GM21723 (cell line): ENCODE results near the gene MISP3.

ENCODE experiments used
- ATAC-seq: cut with Tn5 transposase; IDR thresholded peaks from one replicate; pipeline ENCODE4 v1.9.1; 2021; ENCODE audit warnings: mild to moderate bottlenecking, moderate library complexity; ENCODE audit not compliant: unreplicated experiment

Gene MISP3

GRCh38 chr19:14053032-14053431 lies 19.6 kb upstream of the MISP3 start:
- no peak for ATAC-seq

DNA sequence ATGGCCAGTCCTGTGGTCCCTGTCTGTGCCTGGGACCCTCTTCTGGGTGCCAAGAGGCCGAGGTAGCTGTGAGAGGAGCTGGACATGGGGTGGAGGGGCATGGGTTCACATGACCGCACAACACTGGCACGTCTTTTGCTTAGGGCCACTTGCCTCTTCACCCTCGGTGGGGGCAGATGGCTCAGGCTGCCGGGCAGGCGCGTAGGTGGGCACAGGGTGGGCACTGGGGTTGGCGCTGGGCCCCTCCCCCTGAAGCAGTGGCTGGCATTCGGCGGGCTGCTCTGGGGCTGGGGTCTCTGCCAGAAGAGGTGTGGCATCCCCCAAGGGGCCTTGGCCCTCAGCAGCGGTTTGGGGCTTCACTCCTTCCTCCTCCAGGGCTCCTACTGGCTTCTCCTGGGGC lies 19.1 kb upstream of the MISP3 start:
- no peak for ATAC-seq

DNA sequence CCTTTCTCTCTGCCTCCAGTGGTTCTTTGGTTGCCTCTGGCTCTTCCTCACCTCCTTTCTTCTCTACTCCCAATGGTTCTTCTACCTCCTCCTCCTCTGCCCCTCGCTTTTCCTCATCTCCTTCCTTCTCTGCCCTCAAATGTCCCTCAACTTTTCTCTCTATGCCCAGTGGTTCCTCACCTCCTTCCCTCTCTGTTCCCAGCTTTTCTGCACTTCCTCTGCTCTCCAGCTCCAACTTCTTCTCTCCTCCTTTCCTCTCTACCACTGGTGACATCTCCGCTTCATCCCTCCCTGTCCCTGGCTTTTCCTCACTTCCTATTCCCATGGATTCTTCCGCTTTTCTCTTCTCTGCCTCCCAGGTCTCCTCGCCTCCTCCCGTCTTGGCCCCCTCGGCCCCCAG lies 18.5 kb upstream of the MISP3 start:
- ATAC-seq = no peak

DNA sequence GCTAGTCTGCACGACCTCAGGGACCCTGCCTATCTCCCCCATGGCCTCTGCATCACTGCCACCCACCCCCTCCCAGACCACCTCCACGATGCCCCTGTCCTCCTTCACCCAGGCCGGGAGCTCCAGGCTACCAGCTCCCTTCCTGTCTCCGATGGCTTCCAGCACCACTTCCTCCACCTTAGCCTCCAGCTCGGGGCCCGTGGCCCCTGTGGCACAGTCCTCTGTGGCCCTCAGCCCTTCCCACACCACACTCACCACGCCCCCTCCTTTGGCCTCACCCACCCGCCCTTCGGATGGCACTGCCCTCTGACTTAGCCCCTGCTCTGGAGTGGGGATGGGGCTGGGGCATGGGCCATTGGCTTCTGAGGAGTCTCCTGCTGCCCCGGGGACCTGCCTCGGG lies 17.9 kb upstream of the MISP3 start:
- no peak for ATAC-seq

DNA sequence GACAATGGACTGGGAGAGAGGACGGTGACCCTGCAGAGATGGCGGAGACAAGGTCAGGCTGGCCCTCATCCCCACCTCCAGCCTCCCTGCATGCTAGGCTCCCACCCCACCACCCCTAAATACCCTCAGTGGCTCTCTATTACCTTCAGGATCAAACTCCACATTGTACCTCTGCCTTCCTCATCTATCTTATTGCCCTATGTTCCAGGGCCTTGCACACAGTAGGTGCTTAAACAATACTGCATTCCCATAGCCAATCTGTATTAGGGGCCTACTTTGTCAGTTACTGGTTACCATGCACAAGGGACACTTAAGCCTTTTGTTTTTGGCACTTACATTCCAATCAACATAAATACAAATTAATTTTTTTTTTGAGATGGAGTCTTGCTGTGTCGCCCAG lies 17.2 kb upstream of the MISP3 start:
- no peak for ATAC-seq

- no peak for ATAC-seq
Measured at GRCh38 chr19:14056069-14056666, 16.4 kb upstream of the MISP3 start.

- no peak for ATAC-seq
Measured at GRCh38 chr19:14056741-14057356, 15.7 kb upstream of the MISP3 start.

DNA sequence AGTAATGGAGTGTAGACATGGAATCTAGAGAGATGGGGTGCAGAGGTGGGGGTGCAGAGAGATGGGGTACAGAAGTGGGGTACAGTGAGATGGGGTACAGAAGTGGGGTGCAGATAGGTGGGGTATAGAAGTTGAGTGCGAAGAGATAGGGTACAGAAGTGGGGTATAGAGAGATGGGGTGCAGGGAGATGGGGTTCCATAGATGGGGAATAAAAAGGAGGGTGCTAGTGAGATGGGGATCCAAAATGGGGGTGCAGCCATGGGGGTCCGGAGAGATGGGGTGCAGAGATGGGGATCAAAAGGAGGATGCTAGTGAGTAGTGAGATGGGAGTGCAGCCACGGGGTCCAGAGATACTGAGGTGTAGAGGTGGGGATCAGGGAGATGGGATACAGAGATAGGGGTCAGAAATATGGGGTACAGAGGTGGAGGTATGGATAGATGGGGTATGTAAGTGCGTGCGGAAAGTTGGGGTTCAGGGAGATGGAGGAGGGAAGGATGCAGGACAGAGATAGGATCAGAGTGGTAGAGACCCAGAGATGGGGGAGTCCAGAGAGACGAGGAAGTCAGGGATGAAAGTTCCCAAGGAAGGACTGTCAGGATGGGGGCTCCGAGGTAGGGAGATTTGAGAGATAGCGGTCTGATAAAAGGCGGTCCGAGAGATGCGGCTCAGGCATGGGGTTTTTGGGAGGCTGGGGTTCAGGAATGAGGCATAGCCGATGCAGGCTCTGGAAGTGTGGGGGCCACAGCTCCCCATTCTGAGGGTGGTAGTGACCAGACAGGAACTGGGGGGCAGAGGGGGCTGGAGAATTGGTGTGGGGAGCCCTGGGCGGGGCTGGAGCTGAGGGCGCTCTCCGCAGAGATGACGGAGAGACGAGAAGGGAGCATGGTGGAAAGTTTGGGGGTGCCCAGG lies 14.1 kb upstream of the MISP3 start:
- ATAC-seq = no peak

GRCh38 chr19:14059093-14059480 lies 13.5 kb upstream of the MISP3 start:
- ATAC-seq = no peak

DNA sequence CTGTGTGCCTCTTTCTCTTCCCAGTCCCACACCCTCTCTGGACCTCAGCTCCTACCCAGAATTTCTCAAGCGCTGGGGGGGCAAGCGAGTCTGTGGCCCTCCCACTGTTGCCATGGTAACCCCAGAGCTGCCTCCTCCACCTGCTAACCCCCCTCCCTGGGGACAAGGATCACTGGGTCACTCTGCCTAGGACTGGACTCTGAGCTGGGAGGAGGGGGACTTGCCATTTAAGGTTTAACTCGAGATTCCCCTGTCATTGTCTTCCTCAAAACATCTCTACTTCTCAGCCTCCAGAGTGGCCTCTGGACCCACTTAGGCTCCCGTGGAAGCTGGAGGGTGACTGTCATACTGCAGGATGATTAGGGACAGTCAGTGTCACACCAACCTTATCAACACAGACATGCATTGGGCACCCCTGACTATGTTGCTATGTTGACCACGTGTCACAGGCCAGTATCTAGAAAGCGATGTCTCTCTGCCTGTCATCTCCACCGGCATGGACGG lies 12.9 kb upstream of the MISP3 start:
- ATAC-seq = no peak

DNA sequence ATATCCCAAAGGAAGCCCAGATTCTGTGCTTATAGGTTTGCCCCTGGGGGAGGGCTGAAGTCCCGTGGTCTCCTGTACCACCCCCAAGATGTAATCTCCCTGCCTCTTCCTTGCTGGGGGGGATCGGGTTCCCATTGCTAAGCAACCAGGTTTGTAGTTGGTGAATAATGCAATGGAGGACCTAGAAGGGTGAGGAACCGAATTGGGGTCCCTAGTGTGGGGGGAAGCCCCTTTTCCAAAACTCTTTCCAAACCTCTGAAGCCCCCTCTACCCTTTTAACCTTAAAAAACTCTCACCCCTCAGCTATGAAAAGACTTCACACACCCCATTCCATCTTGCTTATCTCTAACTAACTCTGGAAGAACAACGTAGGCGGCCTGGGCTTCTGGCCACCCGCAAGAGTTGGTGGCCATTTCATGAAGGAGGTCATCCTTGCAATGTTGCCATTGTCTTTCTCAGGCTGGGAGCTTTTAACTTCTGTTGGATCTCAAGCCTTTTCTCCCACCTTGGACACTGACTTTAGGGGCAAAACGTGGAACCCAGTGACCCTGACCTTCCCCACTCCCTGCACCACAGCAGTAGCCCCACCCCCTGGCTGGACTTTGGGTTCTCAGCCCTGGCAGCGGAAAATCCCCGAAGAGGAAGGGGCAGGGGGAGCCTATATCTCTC lies 11.4 kb upstream of the MISP3 start:
- ATAC-seq = no peak

DNA sequence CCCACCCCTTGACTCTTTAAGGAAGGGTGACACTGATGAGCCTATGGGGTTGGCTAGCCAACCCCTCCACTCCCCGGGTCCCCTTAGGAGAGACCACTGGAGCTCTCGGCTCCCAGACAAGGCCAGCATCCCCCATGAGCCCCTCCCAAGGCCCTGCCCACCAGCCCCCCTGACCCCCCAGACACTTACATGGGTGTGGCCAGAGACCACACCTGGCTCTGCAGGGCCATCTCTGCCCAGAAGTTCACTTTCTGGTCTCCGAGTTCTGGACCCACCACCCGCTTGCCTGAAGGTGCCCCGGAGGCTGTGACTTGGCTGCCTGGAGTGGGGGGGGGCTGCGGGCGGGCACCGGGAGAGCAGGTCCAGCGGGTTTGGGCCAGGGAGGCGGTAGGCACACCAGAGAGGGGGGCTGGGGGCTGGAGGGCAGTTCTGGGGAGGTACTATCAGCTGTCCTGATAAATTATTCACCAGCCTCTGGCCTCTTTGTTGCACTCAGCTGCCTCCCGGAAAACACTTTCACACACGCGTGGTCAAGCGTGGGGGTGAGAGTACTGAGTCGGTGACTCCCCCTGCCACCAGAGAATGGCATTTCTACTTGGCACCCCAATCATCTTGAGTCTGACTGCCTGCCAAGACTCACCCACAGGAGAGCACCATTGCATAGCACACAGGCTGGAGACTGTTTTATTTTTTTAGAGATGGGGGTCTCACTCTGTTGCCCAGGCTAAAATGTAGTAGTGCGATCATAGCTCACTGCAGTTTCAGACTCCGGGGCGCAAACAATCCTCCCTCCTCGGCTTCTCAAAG lies 10.6 kb upstream of the MISP3 start, which contains the start of gene PALM3:
Gene PALM3, minus strand, starts transcription at position 326 of the 807 bp plus-strand sequence. Its CDS starts 96 bp downstream, at position 230.
- no peak for ATAC-seq

DNA sequence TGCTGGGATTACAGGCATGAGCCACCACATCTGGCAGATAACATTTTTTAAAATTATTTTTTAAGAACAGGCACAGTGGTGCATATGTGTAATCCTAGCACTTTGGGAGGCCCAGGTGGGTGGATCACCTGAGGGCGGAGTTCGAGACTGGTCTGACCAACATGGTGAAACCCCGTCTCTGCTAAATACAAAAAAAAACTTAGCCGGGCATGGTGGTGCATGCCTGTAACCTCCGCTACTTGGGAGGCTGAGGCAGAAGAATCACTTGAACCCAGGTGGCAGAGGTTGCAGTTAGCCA lies 10.1 kb upstream of the MISP3 start:
- no peak for ATAC-seq

DNA sequence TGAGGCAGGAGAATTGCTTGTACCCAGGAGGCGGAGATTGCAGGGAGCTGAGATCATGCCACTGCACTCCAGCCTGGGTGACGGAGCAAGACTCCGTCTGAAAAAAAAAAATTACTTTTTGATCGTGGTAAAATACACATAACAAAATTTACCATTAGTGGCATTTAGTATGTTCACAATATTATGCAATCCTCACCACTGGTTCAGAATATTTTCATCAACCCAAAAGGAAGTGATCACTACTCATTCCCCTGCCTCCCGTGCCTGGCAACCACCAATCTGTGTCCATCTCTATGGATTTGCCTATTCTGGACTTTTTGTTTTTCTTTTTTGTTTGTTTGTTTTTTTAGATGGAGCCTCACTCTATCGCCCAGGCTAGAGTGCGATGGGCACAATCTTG lies 9.5 kb upstream of the MISP3 start:
- no peak for ATAC-seq

DNA sequence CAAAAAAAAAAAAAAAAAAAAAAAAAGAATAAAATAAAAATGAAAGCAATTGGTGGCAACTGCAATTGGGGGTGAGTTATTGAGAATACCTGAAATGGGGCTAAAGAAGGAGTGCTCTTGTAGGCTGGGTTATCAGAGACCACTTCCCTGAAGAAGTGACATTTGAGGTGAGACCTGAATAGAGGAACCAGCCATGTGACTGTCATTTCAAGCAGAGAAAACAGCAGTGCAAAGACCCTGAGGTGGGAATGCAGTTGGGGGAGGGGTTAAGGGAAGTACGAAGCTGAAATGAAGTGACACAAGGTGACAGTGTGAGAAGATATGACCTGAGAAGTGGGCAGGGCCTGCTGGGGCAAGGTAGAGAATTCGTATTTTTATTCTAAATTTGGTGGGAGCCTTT lies 6.5 kb upstream of the MISP3 start:
- no peak for ATAC-seq

DNA sequence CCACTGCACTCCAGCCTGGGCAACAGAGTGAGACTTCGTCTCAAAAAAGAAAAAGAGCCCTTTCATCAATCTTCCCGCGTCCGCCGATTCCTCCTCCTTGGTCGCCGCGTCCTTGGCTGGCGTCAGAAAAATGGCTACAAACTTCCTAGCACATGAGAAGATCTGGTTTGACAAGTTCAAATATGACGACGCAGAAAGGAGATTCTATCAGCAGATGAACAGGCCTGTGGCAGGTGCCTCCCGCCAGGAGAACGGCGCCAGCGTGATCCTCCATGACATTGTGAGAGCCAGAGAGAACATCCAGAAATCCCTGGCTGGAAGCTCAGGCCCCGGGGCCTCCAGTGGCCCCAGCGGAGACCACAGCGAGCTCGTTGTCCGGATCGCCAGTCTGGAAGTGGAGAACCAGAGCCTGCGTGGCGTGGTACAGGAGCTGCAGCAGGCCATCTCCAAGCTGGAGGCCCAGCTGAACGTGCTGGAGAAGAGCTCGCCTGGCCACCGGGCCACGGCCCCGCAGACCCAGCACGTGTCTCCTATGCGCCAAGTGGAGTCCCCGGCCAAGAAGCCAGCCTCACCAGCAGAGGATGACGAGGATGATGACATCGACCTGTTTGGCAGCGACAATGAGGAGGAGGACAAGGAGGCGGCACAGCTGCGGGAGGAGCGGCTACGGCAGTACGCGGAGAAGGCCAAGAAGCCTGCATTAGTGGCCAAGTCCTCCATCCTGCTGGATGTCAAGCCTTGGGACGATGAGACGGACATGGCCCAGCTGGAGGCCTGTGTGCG lies 2.1 kb upstream of the MISP3 start:
- ATAC-seq = no peak

DNA sequence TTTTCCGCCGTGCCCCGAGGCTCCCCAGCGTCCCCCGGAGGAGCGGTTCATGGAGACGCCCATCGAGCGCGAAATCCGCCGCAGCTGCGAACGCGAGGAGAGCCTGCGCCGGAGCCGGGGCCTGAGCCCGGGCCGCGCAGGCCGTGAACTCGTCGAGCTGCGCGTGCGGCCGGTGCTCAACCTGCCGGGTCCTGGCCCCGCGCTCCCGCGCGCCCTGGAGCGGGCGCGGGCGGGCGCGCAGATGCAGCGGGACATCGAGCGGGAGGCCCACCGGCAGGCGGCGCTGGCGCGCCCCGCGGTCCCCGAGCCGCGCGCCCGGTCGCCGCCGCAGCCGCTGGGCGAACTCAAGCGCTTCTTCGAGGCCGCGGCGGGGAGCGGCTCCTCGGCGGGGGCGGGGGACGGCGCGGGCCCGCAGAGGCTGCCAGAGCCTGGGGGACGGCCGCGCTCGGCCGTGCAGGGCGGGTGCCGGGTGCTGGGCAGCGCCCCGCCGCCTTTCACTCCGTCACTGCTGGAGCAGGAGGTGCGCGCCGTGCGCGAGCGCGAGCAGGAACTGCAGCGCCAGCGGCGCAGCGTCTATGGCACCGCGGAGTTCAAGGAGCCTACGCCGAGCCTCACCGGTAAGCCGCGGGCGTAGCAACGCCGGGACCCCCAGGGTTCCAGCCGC lies 807 bp downstream of the MISP3 start:
- peak; percentile 48 for ATAC-seq

- no peak for ATAC-seq
Measured at GRCh38 chr19:14073925-14074838, 1.6 kb downstream of the MISP3 start.
